ENCODE data around the gene ASRGL1.
A peak's percentile ranks its signal among the peaks of the same experiment; 100 is the strongest.

The ASRGL1 gene

DNA sequence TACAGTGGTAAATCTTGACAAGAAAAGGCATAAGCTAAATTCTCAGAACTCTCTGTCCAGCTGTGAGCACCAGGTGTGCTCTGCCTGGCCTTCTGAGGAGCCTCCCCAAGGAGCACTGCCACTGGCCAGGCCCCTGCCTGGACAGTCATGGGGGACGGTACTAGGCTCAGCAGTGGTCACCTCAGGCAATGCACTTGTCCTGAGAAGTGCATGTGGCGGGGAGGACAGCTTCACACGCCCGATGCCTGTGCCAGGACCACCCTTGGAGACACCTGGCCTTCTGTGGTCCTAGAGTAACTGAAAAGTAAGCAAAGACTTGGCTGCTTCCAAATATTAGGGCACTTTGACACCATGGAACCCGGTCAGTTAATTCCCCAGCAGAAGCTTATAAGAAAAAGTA, 53.0 kb downstream of the ASRGL1 start:
- intact Hi-C loops (cut with DNase I), result loop anchor here (10.0 kb wide), 2 partner anchors 155 to 315 kb away; partner anchors contain the start of genes AHNAK, BSCL2 and GNG3

GRCh38 chr11:62390722-62391121, 53.5 kb downstream of the ASRGL1 start:
- no peak for DNase-seq
- intact Hi-C loops (cut with DNase I), result loop anchor here (10.0 kb wide), 2 partner anchors 154 to 314 kb away; partner anchors contain the start of genes AHNAK, BSCL2 and GNG3

More for the DNA sequence above, 53.0 kb downstream of the ASRGL1 start:
- no peak for DNase-seq

DNA sequence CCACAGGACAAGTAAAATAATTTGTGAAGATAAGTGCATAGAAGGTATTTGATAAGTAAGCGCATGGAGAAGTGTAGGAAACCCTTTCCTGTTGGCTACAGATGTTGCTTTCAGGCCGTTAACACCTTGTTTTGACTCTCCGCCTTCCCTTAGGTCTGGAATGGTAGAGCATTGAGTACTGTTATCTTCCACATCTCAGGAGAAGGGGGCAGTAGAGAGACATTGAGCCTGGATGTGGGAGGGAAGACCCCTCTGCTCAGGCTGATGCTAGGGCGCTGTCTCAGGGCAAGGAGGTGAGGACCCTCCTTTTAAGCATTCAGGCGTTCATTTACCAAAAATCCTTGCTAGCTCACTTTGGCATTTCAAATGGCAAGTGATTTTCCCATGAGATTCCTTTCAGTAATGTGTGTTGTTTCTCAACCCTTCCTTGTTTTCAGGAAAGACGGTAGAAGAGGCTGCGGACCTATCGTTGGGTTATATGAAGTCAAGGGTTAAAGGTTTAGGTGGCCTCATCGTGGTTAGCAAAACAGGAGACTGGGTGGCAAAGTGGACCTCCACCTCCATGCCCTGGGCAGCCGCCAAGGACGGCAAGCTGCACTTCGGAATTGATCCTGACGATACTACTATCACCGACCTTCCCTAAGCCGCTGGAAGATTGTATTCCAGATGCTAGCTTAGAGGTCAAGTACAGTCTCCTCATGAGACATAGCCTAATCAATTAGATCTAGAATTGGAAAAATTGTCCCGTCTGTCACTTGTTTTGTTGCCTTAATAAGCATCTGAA, 54.6 kb downstream of the ASRGL1 start:
- intact Hi-C loops (cut with DNase I), result loop anchor here (10.0 kb wide), 2 partner anchors 153 to 313 kb away; partner anchors contain the start of genes AHNAK, BSCL2 and GNG3

GRCh38 chr11:62392506-62392905, 55.3 kb downstream of the ASRGL1 start:
- DNase-seq, result peak in 19 of 42 donors; percentile 26 to 74 (median 43)
- intact Hi-C loops (cut with DNase I), result loop anchor here (10.0 kb wide), 2 partner anchors 152 to 312 kb away; partner anchors contain the start of genes AHNAK, BSCL2 and GNG3

More for the DNA sequence above, 54.6 kb downstream of the ASRGL1 start:
- DNase-seq, result no peak

GRCh38 chr11:62393061-62393611, 55.9 kb downstream of the ASRGL1 start:
- no peak for DNase-seq
- intact Hi-C loops (cut with DNase I), result loop anchor here (10.0 kb wide), 2 partner anchors 152 to 312 kb away; partner anchors contain the start of genes AHNAK, BSCL2 and GNG3

GRCh38 chr11:62393735-62394134, 56.5 kb downstream of the ASRGL1 start:
- DNase-seq, result no peak
- intact Hi-C loops (cut with DNase I), result loop anchor here (10.0 kb wide), 2 partner anchors 151 to 311 kb away; partner anchors contain the start of genes AHNAK, BSCL2 and GNG3

GRCh38 chr11:62394825-62395538, 57.7 kb downstream of the ASRGL1 start:
- intact Hi-C loops (cut with DNase I), result loop anchor here (10.0 kb wide), 2 partner anchors 150 to 310 kb away; partner anchors contain the start of genes AHNAK, BSCL2 and GNG3
- peak; percentile 61 to 91 (median 78) for DNase-seq

- peak in 3 of 42 donors; percentile 21 to 51 (median 26) for DNase-seq
- intact Hi-C loops (cut with DNase I), result loop anchor here (10.0 kb wide), 2 partner anchors 149 to 309 kb away; partner anchors contain the start of genes AHNAK, BSCL2 and GNG3
Measured at GRCh38 chr11:62395885-62396551, 58.8 kb downstream of the ASRGL1 start.

DNA sequence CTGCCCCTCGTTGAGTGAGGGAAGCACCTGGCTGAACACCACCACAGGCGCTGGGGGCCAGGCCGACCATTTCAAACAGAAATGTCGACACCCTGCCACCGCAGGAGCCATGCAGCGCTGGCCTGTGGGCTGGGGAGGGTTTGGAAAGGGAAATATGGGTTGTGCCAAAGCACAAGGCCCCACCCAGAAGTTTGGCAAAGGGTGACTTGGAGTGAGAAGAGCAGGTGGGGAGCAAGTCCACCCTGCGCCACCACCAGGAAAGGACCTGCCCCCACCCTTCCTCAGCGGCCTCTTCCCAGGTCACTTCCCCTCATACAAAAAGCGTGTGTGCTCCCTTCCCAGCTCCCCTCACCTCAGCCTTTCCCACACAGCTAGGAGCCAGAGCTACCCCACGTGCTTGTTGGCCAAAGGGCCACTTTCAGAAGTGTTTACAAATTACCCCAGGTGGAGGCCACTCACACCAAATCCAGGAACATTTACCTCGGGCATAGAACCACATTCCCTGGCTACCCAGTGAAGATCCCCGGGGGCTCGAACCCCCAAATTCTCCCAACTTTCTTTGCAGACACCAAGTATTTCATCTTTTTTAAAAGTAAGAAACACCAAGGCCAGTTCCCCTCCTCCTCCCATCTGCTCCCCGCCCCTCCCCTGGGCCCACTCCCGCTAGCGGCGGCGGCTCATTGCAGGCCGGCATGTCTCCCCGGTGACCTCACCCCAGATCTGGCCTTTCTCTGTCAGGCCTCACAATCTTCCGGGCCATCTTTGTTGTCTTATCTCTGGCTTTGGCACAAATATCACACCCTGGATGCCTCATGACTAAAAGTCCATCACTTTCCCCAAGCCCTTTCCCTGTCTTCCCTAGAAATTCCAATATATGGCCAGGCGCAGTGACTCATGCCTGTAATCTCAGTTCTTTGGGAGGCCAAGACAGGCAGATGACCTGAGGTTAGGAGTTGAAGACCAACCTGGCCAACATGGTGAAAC, 61.1 kb downstream of the ASRGL1 start:
- intact Hi-C loops (cut with DNase I), result loop anchor here (10.0 kb wide), 2 partner anchors 146 to 306 kb away; partner anchors contain the start of genes AHNAK, BSCL2 and GNG3
- no peak for DNase-seq

GRCh38 chr11:62399172-62399877, 62.1 kb downstream of the ASRGL1 start:
- intact Hi-C loops (cut with DNase I), result loop anchor here (10.0 kb wide), 2 partner anchors 145 to 305 kb away; partner anchors contain the start of genes AHNAK, BSCL2 and GNG3
- peak in 2 of 42 donors; percentile 22 to 38 for DNase-seq

DNA sequence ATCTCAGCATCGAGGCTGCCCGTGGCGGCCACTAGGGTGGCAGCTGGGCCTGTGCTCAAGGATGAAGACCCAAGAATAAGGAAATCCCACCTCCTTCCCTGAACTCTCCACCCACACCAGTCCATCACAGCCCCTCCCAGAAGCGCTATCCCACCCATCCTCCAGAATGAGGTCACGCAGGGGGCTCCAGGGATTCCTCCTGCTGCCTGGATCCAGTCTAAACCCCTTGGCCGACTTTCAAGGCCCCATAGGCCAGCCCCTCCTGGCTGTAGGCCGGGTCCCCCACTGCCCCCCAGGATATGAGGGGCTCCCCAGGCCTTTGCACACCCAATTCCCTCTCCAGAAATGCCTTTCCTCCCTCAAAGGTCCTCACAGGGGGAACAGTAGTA, 62.6 kb downstream of the ASRGL1 start:
- intact Hi-C loops (cut with DNase I), result loop anchor here (10.0 kb wide), 3 partner anchors 105 to 305 kb away; partner anchors contain the start of genes AHNAK, BSCL2 and GNG3
- no peak for DNase-seq

DNA sequence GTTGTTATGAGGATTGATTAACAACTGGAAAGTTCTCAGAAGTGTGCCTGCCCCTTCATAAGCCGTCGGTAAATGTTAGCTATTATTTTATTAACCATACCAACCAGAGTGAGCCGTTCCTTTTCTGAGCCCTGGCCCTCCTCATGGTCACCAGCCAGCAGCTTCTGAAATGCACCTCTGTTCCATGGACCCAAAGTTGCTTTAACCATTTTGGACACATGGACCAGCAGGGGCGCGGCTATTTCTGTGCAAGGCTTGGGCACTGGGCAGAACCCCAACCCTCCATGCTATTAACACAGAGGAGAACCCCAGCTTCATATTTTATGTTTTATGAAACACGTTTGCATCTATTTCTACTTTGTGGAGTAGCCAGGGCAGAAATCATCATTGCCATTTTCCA, 63.0 kb downstream of the ASRGL1 start:
- DNase-seq, result no peak
- intact Hi-C loops (cut with DNase I), result loop anchor here (10.0 kb wide), 1 partner anchor 105 kb away; no protein-coding TSS in a partner anchor

DNA sequence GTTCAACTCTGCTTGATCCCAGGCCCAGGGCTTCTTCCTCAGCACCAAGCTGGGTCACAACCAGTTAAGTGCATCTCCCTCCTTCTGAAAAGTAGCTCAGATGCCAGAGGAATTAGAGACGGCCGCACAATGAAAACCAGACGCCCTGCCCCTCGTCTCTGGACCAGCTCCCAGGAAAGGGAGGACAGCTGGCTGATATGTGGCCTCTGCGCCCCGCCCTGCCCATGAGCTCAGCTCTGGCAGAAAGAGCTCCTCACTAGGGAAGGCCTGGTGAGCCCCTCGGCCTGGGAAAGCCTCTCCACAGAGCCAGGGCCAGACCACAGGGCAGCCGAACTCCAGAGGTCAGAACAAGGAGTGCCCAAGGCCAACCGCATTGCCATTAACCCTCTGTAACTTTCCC, 63.5 kb downstream of the ASRGL1 start:
- intact Hi-C loops (cut with DNase I), result loop anchor here (10.0 kb wide), 1 partner anchor 104 kb away; no protein-coding TSS in a partner anchor
- DNase-seq, result peak; percentile 41 to 87 (median 69)

- no peak for DNase-seq
- intact Hi-C loops (cut with DNase I), result loop anchor here (10.0 kb wide), 1 partner anchor 103 kb away; no protein-coding TSS in a partner anchor
Measured at GRCh38 chr11:62401356-62401755, 64.1 kb downstream of the ASRGL1 start.

- no peak for DNase-seq
- intact Hi-C loops (cut with DNase I), result loop anchor here (10.0 kb wide), 1 partner anchor 103 kb away; no protein-coding TSS in a partner anchor
Measured at GRCh38 chr11:62401811-62402210, 64.6 kb downstream of the ASRGL1 start.
